Gastrocnemius medialis (tissue), 4 donors: ENCODE data around the gene CAMK4. TPM values are rescaled to one million over a fixed set of nuclear protein-coding genes. Genes with fewer than 3 reads are reported as not detected.

Source experiments
- ATAC-seq, 2 donors: fragments of 150-250 bp; one replicate each; pipeline ENCODE4 v1.9.1; 2016
- DNase-seq, 2 donors: peaks; one replicate each; pipeline ENCODE4 v3.0.0-alpha.2; 2019
- H3K27ac ChIP-seq, 4 donors: fragments of 200-600 bp; sonication (generic); 1 replicate in 1 of 4; 2 replicates in 3 of 4; pipeline ENCODE4 v1.5.1; 2016 to 2018; ENCODE audit warnings: mild to moderate bottlenecking in 2 of 4, moderate library complexity in 1 of 4
- H3K27me3 ChIP-seq, 3 donors: fragments of 200-600 bp; sonication (generic) in 2 of 3; 1 replicate in 1 of 3; 2 replicates in 2 of 3; pipeline versions ENCODE4 v1.5.1 to v1.6.0; 2016 to 2019; ENCODE audit warnings: mild to moderate bottlenecking in 1 of 3, moderate library complexity in 1 of 3
- H3K36me3 ChIP-seq, 2 donors: fragments of 200-600 bp; sonication (generic) in 1 of 2; one replicate each; pipeline ENCODE4 v1.5.1; 2017 to 2018
- H3K4me1 ChIP-seq, 2 donors: fragments of 200-600 bp; sonication (generic) in 1 of 2; one replicate each; pipeline ENCODE4 v1.5.1; 2016 to 2017; ENCODE audit warnings: mild to moderate bottlenecking in 2 of 2
- H3K4me3 ChIP-seq, 4 donors: fragments of 200-600 bp; sonication (generic) in 3 of 4; 1 replicate in 1 of 4; 2 replicates in 3 of 4; pipeline ENCODE4 v1.5.1; 2016 to 2019; ENCODE audit warnings: mild to moderate bottlenecking in 2 of 4
- H3K9me3 ChIP-seq, 3 donors: fragments of 200-600 bp; sonication (generic) in 2 of 3; 1 replicate in 1 of 3; 2 replicates in 2 of 3; pipeline ENCODE4 v1.5.1; 2016 to 2019
- POLR2A ChIP-seq, 2 donors: fragments of 450-650 bp; IDR thresholded peaks; one replicate each; pipeline ENCODE4 v1.6.1; 2017; ENCODE audit warnings: antibody characterized with exemption in 2 of 2, mild to moderate bottlenecking in 2 of 2, moderate library complexity in 2 of 2
- in situ Hi-C, 4 donors: fragments of 200-750 bp; cut with MboI; loops; one replicate each; pipeline versions ENCODE4 v1.15.0 to v1.8.0; 2017; ENCODE audit warnings: low sequenced_read_pairs in 4 of 4
- intact Hi-C: fragments of 100-400 bp; cut with DNase I; formaldehyde crosslinking; loops from one replicate; pipeline ENCODE4 v1.15.1; 2023; ENCODE audit warnings: low total_unique reads
- total RNA-seq, 4 donors: library from RNA; depleted of rRNA; stranded (reverse); fragments of >200 nt; gene quantifications; one replicate each; pipeline versions ENCODE4 v1.1.0 to v1.2.3, GENCODE V29; 2016
- TF ChIP-seq, protein P1 (sequence below), 5 experiments: fragments of 450-650 bp in 3 of 5; fragments of 200-600 bp in 2 of 5; sonication (generic) in 2 of 5; IDR thresholded peaks in 4 of 5; conservative IDR thresholded peaks in 1 of 5; 1 replicate in 4 of 5; 2 replicates in 1 of 5; pipeline ENCODE4 v1.5.1; 2016 to 2019; ENCODE audit warnings: antibody characterized with exemption in 5 of 5, mild to moderate bottlenecking in 3 of 5, moderate library complexity in 3 of 5

The CAMK4 gene
- total RNA-seq, 4 donors from 2014 or later = 0.27 to 1.0 (median 0.72) TPM

DNA sequence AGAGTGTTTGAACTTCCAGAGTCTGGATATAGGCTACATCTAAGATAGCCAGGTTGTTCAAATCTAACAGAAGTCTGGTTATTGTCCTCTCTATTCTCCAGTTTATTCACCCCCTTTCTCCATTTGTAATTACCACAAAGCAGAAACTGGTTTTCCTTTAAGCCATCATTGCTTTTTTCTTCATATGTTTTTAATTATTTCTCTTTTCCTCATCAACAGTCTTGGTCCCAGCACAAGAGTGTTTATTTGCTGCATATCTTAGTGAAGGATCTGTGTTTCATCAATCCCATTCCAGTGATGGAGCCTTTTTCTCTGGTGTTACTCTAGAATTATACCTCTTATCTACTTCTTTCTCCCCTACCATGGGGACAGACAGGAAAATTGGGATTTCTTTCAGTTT lies 142.2 kb downstream of the CAMK4 start:
- Histone ChIP-seq H3K4me3 (no peak overlapping the region), H3K9me3 (no peaks in the 10 kb centered on the region), H3K4me1 (no peaks in the 10 kb centered on the region), H3K27me3 (no peaks in the 10 kb centered on the region), H3K27ac (no peak overlapping the region), H3K36me3 (no peaks in the 10 kb centered on the region)
- TF ChIP-seq, protein P1, sequence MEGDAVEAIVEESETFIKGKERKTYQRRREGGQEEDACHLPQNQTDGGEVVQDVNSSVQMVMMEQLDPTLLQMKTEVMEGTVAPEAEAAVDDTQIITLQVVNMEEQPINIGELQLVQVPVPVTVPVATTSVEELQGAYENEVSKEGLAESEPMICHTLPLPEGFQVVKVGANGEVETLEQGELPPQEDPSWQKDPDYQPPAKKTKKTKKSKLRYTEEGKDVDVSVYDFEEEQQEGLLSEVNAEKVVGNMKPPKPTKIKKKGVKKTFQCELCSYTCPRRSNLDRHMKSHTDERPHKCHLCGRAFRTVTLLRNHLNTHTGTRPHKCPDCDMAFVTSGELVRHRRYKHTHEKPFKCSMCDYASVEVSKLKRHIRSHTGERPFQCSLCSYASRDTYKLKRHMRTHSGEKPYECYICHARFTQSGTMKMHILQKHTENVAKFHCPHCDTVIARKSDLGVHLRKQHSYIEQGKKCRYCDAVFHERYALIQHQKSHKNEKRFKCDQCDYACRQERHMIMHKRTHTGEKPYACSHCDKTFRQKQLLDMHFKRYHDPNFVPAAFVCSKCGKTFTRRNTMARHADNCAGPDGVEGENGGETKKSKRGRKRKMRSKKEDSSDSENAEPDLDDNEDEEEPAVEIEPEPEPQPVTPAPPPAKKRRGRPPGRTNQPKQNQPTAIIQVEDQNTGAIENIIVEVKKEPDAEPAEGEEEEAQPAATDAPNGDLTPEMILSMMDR (IDR thresholded peaks at IDR 0.05 in 4 of 5, conservative IDR thresholded peaks at IDR 0.05 in 1 of 5) = no peak
- TF ChIP-seq POLR2A (IDR thresholded peaks at IDR 0.05) = no peak
- no peak for DNase-seq
- ATAC-seq = no peak
- intact Hi-C loops (no loop called here), in situ Hi-C loops (no loop called here)

DNA sequence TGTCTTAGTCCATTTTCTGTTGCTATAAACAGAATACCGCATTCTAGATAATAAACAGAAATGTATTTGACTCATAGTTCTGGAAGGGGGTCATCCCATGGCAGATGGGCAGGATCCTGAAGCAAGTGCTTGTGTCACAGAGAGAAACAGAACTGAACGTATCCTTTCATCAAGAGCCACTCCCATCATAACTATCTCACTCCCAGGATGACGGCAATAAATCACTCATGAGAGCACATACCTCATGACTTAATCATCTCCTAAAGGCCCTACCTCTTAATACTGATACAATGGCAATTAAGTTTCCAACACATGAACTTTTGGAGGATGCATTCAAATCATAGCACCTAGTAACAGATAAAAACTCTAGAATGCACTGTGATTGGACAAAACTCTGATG lies 142.9 kb downstream of the CAMK4 start:
- ATAC-seq (no peak), DNase-seq (no peak)
- Histone ChIP-seq H3K9me3 (no peaks in the 10 kb centered on the region), H3K36me3 (no peaks in the 10 kb centered on the region), H3K4me1 (no peaks in the 10 kb centered on the region), H3K4me3 (no peak overlapping the region), H3K27me3 (no peaks in the 10 kb centered on the region), H3K27ac (no peak overlapping the region)
- in situ Hi-C loops = no loop called here
- intact Hi-C loops = no loop called here
- no peak for TF ChIP-seq POLR2A (IDR thresholded peaks at IDR 0.05)
- TF ChIP-seq, protein P1 (IDR thresholded peaks at IDR 0.05 in 4 of 5, conservative IDR thresholded peaks at IDR 0.05 in 1 of 5) = no peak

DNA sequence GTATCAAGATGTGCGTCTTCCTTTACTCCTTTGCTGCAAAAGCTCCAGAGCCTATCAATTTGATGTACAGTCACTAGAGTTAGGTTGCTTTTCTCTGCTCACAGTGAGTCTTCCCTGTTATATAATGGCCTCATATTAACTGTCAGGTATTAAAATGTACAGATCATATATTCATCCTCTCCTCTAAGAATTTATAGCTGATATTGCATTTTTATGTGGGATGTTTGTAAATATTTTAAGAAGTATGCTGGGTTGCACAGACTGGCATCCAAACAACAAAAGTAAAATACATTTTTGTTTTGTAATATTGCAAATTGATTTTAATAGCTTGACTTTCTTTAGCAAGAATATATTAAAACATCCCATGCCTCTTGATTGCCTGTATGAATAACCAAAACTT lies 148.6 kb downstream of the CAMK4 start:
- ATAC-seq = no peak
- Histone ChIP-seq H3K27me3 (no peaks in the 10 kb centered on the region), H3K9me3 (no peaks in the 10 kb centered on the region), H3K4me3 (no peak overlapping the region), H3K4me1 (no peaks in the 10 kb centered on the region), H3K27ac (no peak overlapping the region), H3K36me3 (no peaks in the 10 kb centered on the region)
- intact Hi-C loops (no loop called here), in situ Hi-C loops (no loop called here)
- DNase-seq = no peak
- TF ChIP-seq, protein P1 (IDR thresholded peaks at IDR 0.05 in 4 of 5, conservative IDR thresholded peaks at IDR 0.05 in 1 of 5) = no peak
- no peak for TF ChIP-seq POLR2A (IDR thresholded peaks at IDR 0.05)

GRCh38 chr5:111374380-111374779 lies 150.2 kb downstream of the CAMK4 start:
- in situ Hi-C loops (no loop called here), intact Hi-C loops (no loop called here)
- Histone ChIP-seq H3K9me3 (no peaks in the 10 kb centered on the region), H3K27me3 (no peaks in the 10 kb centered on the region), H3K4me3 (no peak overlapping the region), H3K36me3 (no peaks in the 10 kb centered on the region), H3K27ac (no peak overlapping the region), H3K4me1 (no peaks in the 10 kb centered on the region)
- TF ChIP-seq POLR2A (IDR thresholded peaks at IDR 0.05) = no peak
- TF ChIP-seq, protein P1 (IDR thresholded peaks at IDR 0.05 in 4 of 5, conservative IDR thresholded peaks at IDR 0.05 in 1 of 5) = no peak
- ATAC-seq = no peak
- no peak for DNase-seq

DNA sequence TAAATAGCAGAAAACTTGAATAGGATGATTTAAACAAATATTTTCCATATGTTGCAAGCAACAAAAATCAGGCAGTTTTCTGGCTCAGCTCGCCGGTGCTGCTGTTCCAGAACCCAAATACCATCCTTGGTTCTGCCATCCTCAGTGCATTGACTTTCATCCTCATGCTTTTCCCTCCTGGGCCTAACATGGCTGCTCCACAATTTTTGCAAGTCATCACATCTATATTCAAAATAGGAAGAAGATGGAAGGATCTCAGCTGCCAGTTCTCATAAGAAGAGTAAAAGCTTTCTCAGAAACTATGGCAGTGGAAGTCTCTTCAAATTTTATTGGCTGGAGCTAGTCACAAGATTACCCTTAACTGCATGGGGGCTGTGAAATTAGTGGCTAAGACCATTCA lies 151.5 kb downstream of the CAMK4 start:
- Histone ChIP-seq H3K4me1 (no peaks in the 10 kb centered on the region), H3K36me3 (no peaks in the 10 kb centered on the region), H3K27ac (no peak overlapping the region), H3K4me3 (no peak overlapping the region), H3K27me3 (no peaks in the 10 kb centered on the region), H3K9me3 (no peaks in the 10 kb centered on the region)
- no peak for TF ChIP-seq POLR2A (IDR thresholded peaks at IDR 0.05)
- intact Hi-C loops = no loop called here
- no peak for ATAC-seq
- DNase-seq = no peak
- in situ Hi-C loops = no loop called here
